Esophagus squamous epithelium (tissue), 5 donors: ENCODE results near the gene STAT1. TPM values are rescaled to one million over a fixed set of nuclear protein-coding genes. Genes with fewer than 3 reads are reported as not detected.
A peak's percentile ranks its signal among the peaks of the same experiment; 100 is the strongest.

Source experiments
- DNase-seq: peaks from one replicate; lab custom pipeline; 2025; lab: John Stamatoyannopoulos, UW
- H3K27ac ChIP-seq, 4 donors: fragments of 200-600 bp; sonication (generic); one replicate each; pipeline ENCODE4 v1.5.1; 2016 to 2019; ENCODE audit warnings: mild to moderate bottlenecking in 1 of 4
- H3K27me3 ChIP-seq, 4 donors: fragments of 200-600 bp; sonication (generic); 1 replicate in 3 of 4; 2 replicates in 1 of 4; pipeline versions ENCODE4 v1.5.1 to v1.6.0; 2017 to 2021; ENCODE audit warnings: antibody characterized with exemption in 1 of 4
- H3K36me3 ChIP-seq, 3 donors: fragments of 200-600 bp; sonication (generic); one replicate each; pipeline ENCODE4 v1.5.1; 2016 to 2019
- H3K4me1 ChIP-seq, 3 donors: fragments of 200-600 bp; sonication (generic); one replicate each; pipeline ENCODE4 v1.5.1; 2017 to 2019
- H3K4me3 ChIP-seq, 4 donors: fragments of 200-600 bp; sonication (generic); 1 replicate in 3 of 4; 2 replicates in 1 of 4; pipeline ENCODE4 v1.5.1; 2016 to 2019; ENCODE audit warnings: mild to moderate bottlenecking in 2 of 4, moderate library complexity in 1 of 4
- H3K9me3 ChIP-seq, 3 donors: fragments of 200-600 bp; sonication (generic); one replicate each; pipeline ENCODE4 v1.5.1; 2016 to 2019
- POLR2A ChIP-seq, 4 donors: fragments of 450-650 bp; IDR thresholded peaks; one replicate each; pipeline ENCODE4 v1.6.1; 2017; ENCODE audit warnings: antibody characterized with exemption in 4 of 4, mild to moderate bottlenecking in 4 of 4, moderate library complexity in 3 of 4
- WGBS, 2 donors: methylation state at CpG; one replicate each; pipeline ENCODE4 v1.1.5; 2018; 5-methylcytosine and 5-hydroxymethylcytosine counted together
- intact Hi-C: fragments of 100-400 bp; cut with DNase I; formaldehyde crosslinking; loops from one replicate; pipeline ENCODE4 v1.15.0; 2022
- total RNA-seq, 4 donors: library from RNA; depleted of rRNA; stranded (reverse); fragments of >200 nt; gene quantifications; one replicate each; pipeline ENCODE4 v1.1.0, GENCODE V29; 2016
- TF ChIP-seq, protein P1 (sequence below), 6 experiments: fragments of 450-650 bp in 4 of 6; fragments of 200-600 bp in 2 of 6; sonication (generic) in 2 of 6; IDR thresholded peaks; one replicate each; pipeline ENCODE4 v1.5.1; 2016 to 2019; ENCODE audit warnings: antibody characterized with exemption in 6 of 6, mild to moderate bottlenecking in 4 of 6, moderate library complexity in 4 of 6
- donor health status: DM: yes; HTN: yes; CAD: no.

STAT1 gene
- total RNA-seq, 4 donors from 2014 or later, result 23.6 to 58.9 (median 36.1) TPM

DNA sequence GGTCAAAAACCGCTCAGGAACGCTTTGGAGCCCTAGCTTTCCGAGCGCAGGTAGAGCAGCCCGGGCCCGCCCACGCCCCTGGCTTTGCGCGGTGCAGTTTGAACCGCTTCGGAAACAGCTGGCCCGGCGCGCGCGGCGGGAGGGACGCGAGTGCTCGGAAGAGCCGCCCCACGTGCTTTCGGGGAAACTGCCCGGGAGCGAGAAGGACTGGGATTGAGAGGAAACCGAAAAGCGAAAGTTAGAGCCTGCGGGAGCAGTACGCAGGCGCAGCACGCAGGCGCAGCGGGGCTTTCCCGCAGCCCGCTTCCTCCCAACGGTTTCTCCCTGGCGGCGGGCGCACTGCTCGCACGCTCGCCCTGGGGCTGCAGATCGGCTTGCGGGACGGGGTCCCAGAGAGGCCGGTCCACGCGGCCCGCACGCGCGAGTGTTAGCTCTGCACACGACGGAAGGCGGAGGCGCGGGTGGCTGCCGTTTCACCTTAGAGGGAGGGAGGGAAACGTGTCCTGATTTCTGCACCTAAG lies 6.3 kb upstream of the STAT1 start:
- DNase-seq, result peak; percentile 27
- Histone ChIP-seq H3K27me3 (no peaks in the 10 kb centered on the region), H3K9me3 (no peaks in the 10 kb centered on the region), H3K36me3 (no peaks in the 10 kb centered on the region), H3K27ac (peak overlapping the region; percentile 84 to 95 (median 89)), H3K4me1 (peaks cover 0 to 18% (median 8%) of the 10 kb centered on the region in 3 donors), H3K4me3 (peak overlapping the region; percentile 70 to 87 (median 76))
- intact Hi-C loops, result loop anchor here (10.0 kb wide), 1 partner anchor 235 kb away; no protein-coding TSS in a partner anchor
- TF ChIP-seq, protein P1, sequence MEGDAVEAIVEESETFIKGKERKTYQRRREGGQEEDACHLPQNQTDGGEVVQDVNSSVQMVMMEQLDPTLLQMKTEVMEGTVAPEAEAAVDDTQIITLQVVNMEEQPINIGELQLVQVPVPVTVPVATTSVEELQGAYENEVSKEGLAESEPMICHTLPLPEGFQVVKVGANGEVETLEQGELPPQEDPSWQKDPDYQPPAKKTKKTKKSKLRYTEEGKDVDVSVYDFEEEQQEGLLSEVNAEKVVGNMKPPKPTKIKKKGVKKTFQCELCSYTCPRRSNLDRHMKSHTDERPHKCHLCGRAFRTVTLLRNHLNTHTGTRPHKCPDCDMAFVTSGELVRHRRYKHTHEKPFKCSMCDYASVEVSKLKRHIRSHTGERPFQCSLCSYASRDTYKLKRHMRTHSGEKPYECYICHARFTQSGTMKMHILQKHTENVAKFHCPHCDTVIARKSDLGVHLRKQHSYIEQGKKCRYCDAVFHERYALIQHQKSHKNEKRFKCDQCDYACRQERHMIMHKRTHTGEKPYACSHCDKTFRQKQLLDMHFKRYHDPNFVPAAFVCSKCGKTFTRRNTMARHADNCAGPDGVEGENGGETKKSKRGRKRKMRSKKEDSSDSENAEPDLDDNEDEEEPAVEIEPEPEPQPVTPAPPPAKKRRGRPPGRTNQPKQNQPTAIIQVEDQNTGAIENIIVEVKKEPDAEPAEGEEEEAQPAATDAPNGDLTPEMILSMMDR (IDR thresholded peaks at IDR 0.05), result peak in 4 of 6 experiments; percentile 21 to 44 (median 28)
- TF ChIP-seq POLR2A (IDR thresholded peaks at IDR 0.05), result peak in 3 of 4 donors; percentile 57 to 93 (median 61)
- 0 to 1% methylated on average over 12 to 19 of the region's 59 CpGs for WGBS, 2 donors

DNA sequence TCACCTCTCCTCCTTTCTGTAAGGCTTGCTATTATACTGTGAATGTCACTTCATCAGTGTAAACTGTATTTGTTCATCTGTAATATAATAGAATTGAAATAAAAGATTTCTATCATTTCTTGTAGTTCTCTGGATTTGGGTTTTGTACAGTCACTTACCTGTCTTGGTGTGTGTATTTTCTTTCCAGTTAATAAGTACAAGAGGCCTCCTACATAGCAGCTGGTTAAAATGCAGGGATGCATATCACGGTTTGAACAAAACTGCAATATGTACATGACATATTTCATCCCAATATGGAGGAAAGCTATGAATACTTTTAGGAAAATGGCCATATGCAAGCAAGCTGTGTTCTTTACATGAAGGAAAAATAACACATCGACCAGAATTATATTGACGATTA lies 5.4 kb upstream of the STAT1 start:
- Histone ChIP-seq H3K27me3 (no peaks in the 10 kb centered on the region), H3K36me3 (no peaks in the 10 kb centered on the region), H3K27ac (no peak overlapping the region), H3K4me3 (no peak overlapping the region), H3K4me1 (peaks cover 4 to 23% (median 13%) of the 10 kb centered on the region in 3 donors), H3K9me3 (no peaks in the 10 kb centered on the region)
- TF ChIP-seq, protein P1 (IDR thresholded peaks at IDR 0.05), result no peak
- intact Hi-C loops, result no loop called here
- no peak for DNase-seq
- 84 to 86% methylated on average over 3 of the region's 3 CpGs for WGBS, 2 donors

DNA sequence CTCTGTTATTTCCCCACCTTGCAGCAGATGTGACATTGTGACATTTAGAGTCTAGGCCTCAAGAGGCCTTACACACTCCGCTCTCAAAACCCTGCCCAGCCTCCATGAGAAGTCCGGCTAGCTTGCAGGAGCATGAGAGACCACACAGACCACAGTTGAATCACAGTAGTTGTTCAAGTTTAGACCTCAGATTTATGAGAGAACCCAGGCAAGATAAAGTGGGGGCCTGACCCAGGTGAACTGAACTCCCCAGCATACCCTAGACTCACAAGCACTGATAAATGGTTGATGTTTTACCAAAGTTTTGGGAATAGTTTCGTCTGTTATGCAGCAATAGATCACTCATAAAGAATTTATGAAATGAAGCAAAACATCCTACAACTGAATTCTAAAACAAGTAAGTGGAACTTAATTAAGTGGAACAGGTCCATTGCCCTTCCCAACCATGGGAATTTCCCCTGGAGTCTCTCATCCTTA lies 4.7 kb upstream of the STAT1 start:
- Histone ChIP-seq H3K4me1 (peaks cover 6 to 24% (median 13%) of the 10 kb centered on the region in 3 donors), H3K27ac (no peak overlapping the region), H3K9me3 (no peaks in the 10 kb centered on the region), H3K36me3 (no peaks in the 10 kb centered on the region), H3K27me3 (no peaks in the 10 kb centered on the region), H3K4me3 (no peak overlapping the region)
- WGBS, 2 donors, result 62 to 64% methylated on average over 2 to 3 of the region's 3 CpGs
- TF ChIP-seq, protein P1 (IDR thresholded peaks at IDR 0.05), result no peak
- no peak for TF ChIP-seq POLR2A (IDR thresholded peaks at IDR 0.05)
- no peak for DNase-seq
- intact Hi-C loops, result no loop called here

DNA sequence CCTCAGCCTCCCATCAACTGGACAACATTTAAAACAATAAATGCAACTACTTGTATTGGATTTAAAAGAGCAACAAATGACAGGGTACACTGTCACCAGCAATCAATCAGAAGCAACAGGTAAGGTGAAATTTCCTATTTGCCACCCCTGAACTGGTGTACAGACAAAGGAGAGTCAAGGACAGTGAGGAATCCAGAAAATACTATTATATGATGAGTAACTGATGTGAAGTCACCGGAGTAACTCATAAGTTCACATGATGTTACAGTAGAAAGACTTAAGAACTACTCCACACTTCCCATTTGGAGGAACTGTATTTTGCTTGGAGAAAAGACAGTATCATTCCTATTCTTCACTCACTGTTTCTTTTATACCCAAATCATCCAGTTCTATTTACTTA lies 4.1 kb upstream of the STAT1 start:
- TF ChIP-seq, protein P1 (IDR thresholded peaks at IDR 0.05), result no peak
- TF ChIP-seq POLR2A (IDR thresholded peaks at IDR 0.05), result no peak
- 71 to 83% methylated on average over 1 of the region's 1 CpG for WGBS, 2 donors

DNA sequence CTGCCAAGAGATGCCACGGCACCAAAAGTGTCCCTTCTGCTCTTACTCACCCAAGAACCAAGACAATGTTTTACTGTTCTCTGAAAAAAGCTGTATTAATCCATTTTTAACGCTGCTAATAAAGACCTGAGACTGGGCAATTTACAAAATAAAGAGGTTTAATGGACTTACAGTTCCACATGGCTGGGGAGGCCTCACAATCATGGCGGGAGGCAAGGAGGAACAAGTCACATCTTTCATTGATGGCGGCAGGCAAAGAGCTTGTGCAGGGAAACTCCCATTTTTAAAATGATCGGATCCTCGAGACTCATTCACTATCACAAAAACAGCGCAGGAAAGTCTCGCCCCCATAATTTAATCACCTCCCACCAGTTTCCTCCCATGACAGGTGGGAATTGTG lies 1.9 kb upstream of the STAT1 start:
- DNase-seq, result no peak
- H3K36me3 ChIP-seq, result peaks cover 0 to 5% (median 0%) of the 10 kb centered on the region in 3 donors
- no peaks in the 10 kb centered on the region for H3K27me3 ChIP-seq
- H3K4me3 ChIP-seq, result no peak overlapping the region
- WGBS, 2 donors, result 82 to 90% methylated on average over 8 of the region's 8 CpGs
- intact Hi-C loops, result no loop called here
- TF ChIP-seq, protein P1 (IDR thresholded peaks at IDR 0.05), result no peak
- no peak for TF ChIP-seq POLR2A (IDR thresholded peaks at IDR 0.05)
- no peak overlapping the region for H3K27ac ChIP-seq
- peaks cover 25 to 43% (median 29%) of the 10 kb centered on the region in 3 donors for H3K4me1 ChIP-seq
- H3K9me3 ChIP-seq, result no peaks in the 10 kb centered on the region

More for the DNA sequence above, 4.1 kb upstream of the STAT1 start:
- H3K4me3 ChIP-seq, result no peak overlapping the region
- DNase-seq, result no peak
- no peaks in the 10 kb centered on the region for H3K36me3 ChIP-seq
- H3K4me1 ChIP-seq, result peaks cover 6 to 30% (median 14%) of the 10 kb centered on the region in 3 donors
- H3K27me3 ChIP-seq, result no peaks in the 10 kb centered on the region
- no peaks in the 10 kb centered on the region for H3K9me3 ChIP-seq
- no peak overlapping the region for H3K27ac ChIP-seq
- intact Hi-C loops, result no loop called here
